WI38 (cell line): ENCODE results near the gene NLGN2.

Source experiments
- H3K4me3 ChIP-seq: 2 replicates; pipeline ENCODE4 v1.5.1; 2011; ENCODE audit warnings: low read depth, mild to moderate bottlenecking, control low read depth, low read length
- CTCF ChIP-seq: IDR thresholded peaks from 2 replicates; pipeline ENCODE4 v1.5.1; 2012; ENCODE audit warnings: low read depth, mild to moderate bottlenecking, control low read depth, low read length

NLGN2 gene

GRCh38 chr17:7408863-7409262 lies 1.2 kb downstream of the NLGN2 start:
- no peak overlapping the region for H3K4me3 ChIP-seq
- TF ChIP-seq CTCF = no peak

GRCh38 chr17:7409716-7410115 lies 2.1 kb downstream of the NLGN2 start:
- H3K4me3 ChIP-seq = no peak overlapping the region
- no peak for TF ChIP-seq CTCF

GRCh38 chr17:7410634-7411426 lies 3.2 kb downstream of the NLGN2 start:
- no peak overlapping the region for H3K4me3 ChIP-seq
- no peak for TF ChIP-seq CTCF

GRCh38 chr17:7411427-7411750 lies 3.7 kb downstream of the NLGN2 start:
- H3K4me3 ChIP-seq = no peak overlapping the region
- TF ChIP-seq CTCF = no peak

GRCh38 chr17:7413346-7413985 lies 5.8 kb downstream of the NLGN2 start:
- no peak overlapping the region for H3K4me3 ChIP-seq
- TF ChIP-seq CTCF = no peak

GRCh38 chr17:7414837-7415236 lies 7.2 kb downstream of the NLGN2 start:
- TF ChIP-seq CTCF = no peak
- no peak overlapping the region for H3K4me3 ChIP-seq

- no peak overlapping the region for H3K4me3 ChIP-seq
- no peak for TF ChIP-seq CTCF
Observed at GRCh38 chr17:7415784-7416183, 8.1 kb downstream of the NLGN2 start.
